DMS53 treated with DMSO at 0.1 percent for 48 hours (cell line): Measurements from ENCODE around the gene NPRL2.

Source experiments
- DNase-seq: peaks from one replicate; lab custom pipeline; 2025; ENCODE audit not compliant: unreplicated experiment; lab: John Stamatoyannopoulos, UW

The NPRL2 gene

DNA sequence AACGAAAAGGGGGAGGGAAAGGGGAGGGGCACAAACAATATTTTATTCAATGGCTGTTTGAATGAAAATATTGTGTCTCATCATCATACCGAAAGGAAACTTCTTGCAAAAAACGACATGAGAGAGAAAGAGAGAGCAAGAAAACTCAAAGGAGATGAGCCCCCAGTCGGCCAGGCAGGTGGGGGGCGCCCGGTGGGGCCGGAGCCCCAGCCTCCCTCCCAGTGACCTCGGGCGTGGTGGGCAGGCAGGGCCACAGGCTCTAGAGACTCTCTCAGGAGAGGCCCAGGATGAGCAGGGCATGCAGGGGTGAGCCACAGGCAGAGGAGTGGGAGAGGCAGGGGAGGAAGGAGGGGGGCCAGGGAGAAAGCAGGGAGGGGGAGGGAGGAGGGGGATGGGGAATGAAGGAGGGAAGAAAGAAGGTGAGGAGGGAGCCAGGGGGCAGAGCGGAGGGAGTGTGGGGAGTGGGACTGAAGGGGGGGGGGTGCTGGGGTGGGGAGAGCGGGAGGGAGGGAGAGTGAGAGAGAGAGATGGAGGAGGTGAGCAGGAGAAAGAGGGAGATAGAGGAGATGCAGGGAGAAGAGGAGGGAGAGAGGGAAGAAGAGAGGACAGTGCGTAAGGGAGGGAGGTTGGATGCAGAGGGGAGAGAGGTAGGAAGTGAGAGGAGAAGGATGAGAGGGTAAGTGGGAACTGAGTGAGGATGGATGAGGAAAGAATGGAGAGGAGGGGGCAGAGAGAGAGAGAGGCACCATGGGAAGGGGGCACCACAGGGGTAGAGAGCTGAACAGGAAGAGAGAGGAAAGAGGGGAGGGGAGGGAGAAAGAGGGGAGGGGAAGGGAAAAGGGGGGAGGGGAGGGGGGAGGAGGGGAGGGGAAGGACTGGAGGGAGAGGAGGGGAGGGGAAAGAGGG is 22.8 kb upstream of the NPRL2 start:
- DNase-seq, result no peak

- no peak for DNase-seq
These were observed 21.8 kb upstream of the NPRL2 start for GRCh38 chr3:50372349-50372748.

GRCh38 chr3:50371133-50371685 is 20.6 kb upstream of the NPRL2 start:
- no peak for DNase-seq

- DNase-seq, result peak; percentile 6
These were observed 20.0 kb upstream of the NPRL2 start for GRCh38 chr3:50370594-50370993.

GRCh38 chr3:50369012-50369670 is 18.6 kb upstream of the NPRL2 start:
- DNase-seq, result no peak

GRCh38 chr3:50365842-50366220 is 15.3 kb upstream of the NPRL2 start:
- DNase-seq, result no peak

DNA sequence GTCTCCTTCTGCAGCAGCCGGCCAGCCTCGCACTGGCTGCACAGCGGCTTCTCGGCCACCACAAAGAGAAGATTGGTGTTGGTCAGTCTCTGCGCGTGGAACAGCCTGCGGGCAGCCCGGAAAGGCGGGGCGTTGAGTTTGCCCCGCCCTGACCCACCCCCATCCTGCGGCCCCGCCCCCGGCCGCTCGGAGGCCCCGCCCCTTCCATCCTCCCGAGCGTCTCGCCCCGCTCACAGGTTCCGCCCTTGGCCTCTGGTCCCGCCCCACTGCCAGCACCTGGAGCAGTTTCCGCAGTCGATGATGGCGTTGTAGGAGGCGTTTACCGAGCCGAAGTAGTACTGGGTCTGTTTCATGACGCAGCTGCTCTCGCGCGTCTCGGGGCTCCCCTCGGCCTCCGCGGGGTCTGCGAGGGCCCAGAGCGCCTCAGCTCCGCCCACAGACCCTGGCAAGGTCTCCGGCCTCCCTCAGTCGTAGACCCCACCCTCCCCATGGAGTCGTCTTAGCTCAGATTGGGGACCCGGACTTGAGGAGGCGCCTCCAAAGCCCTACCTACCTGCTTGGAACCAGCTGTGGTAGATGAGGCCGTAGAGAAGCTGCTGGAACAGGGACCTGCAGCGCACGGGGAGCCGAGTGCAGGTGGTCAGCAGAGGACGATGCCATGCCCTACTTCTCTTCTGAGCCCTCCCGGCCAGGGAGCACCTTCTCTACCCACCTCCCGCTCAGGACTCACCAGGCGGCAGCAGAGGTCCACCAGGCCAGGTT is 14.7 kb upstream of the NPRL2 start:
- no peak for DNase-seq

DNA sequence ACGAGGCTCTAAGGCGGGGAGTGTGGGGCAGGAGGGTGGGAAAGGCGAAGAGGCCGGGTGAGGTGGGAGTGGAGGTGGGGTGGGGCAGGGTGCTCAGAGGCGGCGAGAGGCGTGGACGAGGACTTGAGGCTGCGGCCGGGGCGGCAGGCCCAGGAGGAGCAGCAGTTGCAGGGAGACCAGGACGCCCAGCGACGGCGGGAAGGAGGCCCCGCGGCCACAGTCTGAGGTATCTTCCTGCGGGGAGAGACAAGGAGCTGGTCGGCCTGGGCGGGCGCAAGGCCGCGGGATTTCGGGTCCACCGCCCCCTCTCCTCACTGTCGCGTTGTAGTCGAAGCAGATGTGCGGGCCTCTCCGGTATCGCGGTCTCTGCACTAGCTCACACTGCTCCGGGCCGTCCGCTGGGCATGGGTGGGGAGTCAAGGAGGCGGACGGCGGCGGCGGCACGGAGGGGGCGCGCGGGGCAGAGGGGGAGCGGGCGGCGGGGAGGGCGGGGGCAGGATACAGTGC is 14.1 kb upstream of the NPRL2 start:
- DNase-seq, result no peak

DNA sequence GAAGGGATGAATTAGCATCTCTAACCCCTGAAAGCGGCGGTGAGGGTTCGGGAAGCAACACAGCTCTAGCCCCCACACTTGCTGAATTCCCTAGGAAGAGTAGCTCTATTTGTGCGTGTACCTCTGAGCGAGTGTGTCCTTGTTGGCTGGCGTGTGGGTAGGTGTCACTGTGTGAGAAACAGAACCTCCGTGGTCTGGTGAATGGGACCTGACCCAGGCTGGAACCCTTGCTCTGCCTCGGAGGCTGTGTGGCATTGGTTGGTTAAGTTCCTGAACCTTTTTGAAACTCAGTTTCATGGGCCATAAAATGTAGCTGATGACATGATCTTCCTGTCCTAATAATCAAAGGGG is 9.2 kb upstream of the NPRL2 start:
- DNase-seq, result no peak

DNA sequence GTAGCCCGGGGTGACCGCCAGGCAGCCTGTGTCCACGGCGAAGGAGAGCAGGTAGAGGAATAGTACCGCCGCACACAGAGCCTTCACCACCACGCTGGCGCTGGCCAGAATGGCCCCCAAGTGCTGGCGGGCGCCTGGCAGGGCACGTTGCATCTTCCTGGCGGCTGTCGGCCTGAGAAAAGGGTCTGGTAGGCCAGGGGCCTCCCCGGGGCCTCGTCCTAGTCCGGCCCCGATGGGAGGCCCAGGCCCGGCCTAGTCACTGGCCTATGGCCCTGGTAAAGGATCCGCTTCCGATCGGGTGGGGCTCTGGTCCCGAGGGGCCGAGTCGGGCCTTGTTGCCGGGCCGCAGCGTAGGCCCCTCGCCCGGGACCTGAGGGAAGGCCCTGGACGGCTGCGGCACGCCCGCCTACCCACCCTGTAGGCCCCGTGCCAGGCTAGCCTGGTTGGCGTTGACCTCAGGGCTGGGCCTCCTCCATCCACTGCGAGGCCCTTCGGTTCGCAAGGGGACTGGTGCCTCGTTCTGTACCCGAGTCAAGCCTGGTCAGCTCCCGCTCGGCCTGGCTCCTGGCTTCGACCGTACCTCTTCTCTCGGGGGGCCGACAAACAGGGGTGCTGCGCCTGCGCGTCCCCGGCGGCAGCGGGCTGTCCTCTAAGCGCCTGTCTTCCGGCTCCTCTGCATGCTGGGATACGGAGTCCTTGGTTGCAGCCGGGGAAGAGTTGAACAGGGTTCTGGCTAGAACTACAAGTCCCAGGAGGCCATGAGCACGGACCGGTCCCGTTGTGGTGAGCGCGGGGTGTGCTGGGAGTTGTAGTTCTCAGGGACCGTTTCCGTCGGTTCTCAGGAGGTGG is 8.6 kb upstream of the NPRL2 start, which contains the start of gene TMEM115:
TMEM115 (minus strand) TSS at position 611 of the 849 bp plus-strand sequence; CDS start at position 153, 458 bp downstream.
- DNase-seq, result peak; percentile 75

- no peak for DNase-seq
These were observed 7.9 kb upstream of the NPRL2 start for GRCh38 chr3:50358355-50358910.

GRCh38 chr3:50357481-50357880 is 6.9 kb upstream of the NPRL2 start:
- DNase-seq, result no peak

DNA sequence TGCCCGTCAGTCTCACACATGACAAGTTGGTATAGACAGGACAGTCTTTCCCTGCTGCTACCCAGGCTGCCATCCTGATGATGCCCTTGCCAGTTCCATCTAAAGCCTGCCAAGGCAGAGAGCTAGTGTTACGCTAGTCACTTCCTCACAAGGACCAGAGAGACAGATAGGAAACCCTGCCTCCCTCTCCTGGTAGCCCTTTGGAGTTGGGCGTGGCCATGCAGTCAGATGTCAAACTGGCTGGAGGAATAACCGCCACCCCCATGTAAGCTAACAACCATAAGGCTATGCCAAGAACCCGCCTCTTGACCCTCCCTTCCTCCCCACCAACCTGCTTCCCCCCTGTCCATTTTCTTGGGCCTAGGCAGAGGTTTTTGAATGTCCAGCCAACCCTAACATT is 6.0 kb upstream of the NPRL2 start:
- DNase-seq, result no peak

GRCh38 chr3:50355829-50356552 is 5.4 kb upstream of the NPRL2 start:
- no peak for DNase-seq

DNA sequence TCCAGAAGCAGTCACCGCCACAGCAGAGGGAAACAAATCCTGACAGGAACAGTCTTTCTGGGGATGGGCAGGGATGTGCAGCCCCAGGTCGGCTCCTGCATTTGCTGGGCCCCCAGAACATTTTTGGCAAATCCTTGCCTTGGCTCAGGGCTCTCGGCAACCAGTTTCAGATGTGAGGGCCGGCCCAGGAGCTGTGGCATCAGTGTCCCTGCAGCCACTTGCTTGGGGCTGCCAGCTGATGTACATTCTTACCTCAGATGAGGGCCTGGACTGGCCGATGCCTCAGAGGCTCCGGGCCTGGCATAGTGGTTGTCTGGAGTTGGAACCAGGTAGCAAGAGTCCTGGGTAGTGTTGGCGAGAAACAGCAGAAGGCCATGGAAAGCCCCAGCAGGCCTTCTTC is 4.3 kb upstream of the NPRL2 start:
- no peak for DNase-seq

DNA sequence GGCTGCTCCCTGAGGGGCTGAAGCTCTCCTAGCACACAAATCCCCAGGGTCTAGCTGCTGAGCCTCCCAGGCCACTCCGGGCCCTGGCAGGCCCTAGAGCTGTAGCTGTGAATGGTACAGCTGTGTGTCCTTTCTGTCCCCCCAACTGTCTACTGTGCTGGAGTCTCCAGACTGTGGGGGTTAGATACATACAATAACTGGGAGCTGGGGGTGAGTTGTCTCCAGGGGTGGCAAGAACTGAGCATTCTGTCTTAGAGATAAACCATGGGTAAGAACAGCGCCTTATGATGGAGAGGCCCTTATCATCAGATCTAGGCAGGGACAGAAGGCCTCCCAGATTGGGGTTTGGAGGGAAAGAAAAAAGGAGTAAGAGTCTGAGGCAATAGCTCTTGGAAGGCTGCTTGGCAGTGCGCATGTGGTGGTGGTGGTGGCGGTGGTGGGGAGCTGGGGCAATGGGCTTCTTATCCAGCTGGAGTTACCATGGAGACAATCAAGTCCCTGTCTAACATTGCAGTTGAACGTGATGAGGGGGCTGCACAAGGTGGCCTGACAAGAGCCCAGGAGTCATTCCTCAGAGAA is 3.7 kb upstream of the NPRL2 start:
- no peak for DNase-seq

GRCh38 chr3:50353245-50354004 is 2.9 kb upstream of the NPRL2 start:
- no peak for DNase-seq

GRCh38 chr3:50352781-50353180 is 2.2 kb upstream of the NPRL2 start:
- no peak for DNase-seq
